Renal pelvis (tissue), 4 donors: ENCODE data around the gene CPN2. TPM values are rescaled to one million over a fixed set of nuclear protein-coding genes. Genes with fewer than 3 reads are reported as not detected.

Experiments used
- DNase-seq: peaks from one replicate; pipeline ENCODE4 v3.0.0-alpha.2; 2013
- polyA plus RNA-seq, 3 donors: library from polyadenylated mRNA; unstranded; fragments of 120-200 nt; gene quantifications; one replicate each; pipeline ENCODE4 v1.2.1, GENCODE V29; 2013; ENCODE audit not compliant: insufficient read length in 3 of 3

Gene CPN2
- polyA plus RNA-seq, 3 donors, result 0.41 to 0.74 (median 0.62) TPM

DNA sequence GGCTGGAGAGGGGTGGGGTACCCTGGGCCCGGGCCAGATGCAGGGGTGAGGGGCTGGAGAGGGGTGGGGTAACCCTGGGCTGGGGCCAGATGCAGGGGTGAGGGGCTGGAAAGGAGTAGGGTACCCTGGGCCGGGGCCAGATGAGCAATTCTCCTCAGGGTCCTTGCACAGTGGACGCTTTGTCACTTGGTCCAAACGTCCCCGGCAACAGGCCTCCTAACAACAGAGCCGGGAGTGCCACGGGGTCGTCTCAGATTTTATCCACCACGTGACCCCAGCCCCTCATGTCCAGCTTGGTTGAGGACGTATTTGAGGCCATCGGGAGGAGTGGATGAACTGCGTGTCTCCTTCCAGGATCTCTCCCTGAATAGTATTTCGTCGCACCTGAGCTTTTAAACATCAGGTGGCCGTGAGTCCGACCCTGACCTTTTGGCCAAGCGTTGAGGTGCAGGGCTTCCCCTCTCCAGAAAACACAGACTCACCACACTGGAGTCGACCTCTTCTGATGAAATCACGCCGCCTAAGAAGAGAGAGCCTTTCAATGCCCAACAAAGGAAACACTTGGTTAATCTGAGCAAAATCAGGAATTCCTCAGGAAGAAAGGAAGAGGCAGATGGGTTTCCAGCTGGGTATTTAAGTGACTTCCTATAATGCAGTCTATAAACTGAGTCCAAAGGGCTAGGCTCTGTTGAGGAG lies 31.2 kb upstream of the CPN2 start:
- DNase-seq, result no peak

DNA sequence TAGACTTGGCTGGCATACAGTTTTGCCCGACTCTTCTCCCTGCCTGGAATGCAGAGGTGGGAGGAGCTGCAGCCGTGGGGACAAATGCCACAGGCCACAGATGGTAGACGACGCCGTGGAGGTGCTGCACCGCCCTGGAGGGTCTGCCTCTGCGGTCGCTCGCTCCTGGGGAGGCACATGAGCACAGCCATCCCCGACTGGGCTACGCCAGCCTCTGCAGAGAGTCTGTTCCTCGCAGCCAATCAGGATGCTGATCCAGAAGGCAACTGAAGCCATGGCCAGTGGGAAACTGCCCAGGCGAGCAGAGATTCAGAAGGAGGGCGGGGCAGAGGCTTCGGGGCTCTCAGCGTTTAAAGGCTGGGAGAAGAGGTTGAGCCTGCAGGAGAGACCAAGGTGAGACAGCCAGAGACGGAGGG lies 30.3 kb upstream of the CPN2 start:
- no peak for DNase-seq

DNA sequence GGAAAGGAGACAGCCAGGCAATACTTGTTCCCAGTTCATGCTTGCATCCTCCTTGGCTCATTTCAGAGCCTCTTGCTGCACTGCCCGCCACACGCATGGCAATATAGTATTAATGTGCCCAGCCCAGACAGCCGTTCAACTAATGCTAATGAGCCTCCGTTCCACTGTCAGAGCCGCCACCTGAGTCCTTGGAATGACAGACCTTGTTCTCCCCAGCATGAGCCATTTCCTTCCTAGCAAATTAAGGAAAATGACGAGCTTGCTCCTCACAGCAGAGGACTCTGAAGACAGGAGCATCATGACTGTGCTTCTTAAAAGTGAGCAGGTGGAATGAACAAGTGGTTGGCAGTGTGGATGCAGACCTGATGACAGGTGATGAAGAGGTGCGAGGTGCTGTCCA lies 29.2 kb upstream of the CPN2 start:
- DNase-seq, result no peak

DNA sequence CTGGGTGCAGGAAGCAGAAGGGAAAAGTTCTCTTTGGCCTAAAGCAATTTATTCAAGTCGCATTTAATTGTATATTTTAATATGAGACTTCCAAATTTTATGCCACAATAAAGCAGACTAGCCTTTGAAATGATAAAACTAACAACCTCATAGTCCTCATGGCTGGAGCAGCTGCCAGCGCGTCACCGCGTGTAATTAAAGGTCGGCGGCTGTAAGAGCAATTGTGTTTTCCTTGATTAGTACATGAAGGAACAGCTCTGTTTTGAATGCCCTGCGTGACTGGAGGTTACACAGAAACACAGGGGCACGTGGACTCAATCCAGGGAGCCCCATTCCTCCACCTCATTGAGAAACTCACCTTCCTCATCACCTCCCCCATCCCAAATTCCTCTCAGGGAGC lies 28.5 kb upstream of the CPN2 start:
- DNase-seq, result no peak

DNA sequence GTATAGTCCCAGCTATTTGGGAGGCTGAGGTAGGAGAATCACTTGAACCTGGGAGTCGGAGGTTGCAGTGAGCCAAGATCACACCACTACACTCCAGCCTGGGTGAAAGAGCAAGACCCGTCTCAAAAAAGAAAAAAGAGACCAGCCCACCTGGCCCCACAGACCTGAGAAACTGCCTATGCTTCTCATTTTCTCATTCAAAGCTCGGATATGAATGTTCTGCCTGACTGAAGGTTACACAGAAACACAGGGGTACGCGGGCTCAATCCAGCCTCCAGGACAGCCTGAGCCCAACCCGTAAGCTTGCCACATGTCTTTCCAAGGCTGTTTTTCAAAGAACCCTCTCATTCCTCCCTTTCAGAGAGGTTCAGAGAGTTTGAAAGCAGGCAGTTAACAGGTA lies 28.1 kb upstream of the CPN2 start:
- no peak for DNase-seq

DNA sequence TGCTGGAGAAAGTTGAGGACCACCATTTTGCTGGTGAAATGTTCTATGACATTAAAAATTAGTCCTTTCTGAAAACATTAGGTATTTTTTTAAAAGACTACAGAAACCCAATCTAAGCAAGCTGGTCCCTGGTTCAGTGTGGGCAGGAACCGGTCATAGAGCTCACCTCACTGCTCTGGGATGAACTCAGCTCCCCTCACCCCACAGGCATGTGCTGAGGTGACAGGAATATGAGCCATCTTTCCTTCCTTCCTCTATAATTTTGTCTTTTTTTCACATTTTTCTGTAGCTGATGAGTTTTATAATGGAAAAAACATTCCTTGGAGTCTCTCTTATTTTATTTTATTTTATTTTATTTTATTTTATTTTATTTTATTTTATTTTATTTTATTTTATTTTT lies 26.6 kb upstream of the CPN2 start:
- no peak for DNase-seq

DNA sequence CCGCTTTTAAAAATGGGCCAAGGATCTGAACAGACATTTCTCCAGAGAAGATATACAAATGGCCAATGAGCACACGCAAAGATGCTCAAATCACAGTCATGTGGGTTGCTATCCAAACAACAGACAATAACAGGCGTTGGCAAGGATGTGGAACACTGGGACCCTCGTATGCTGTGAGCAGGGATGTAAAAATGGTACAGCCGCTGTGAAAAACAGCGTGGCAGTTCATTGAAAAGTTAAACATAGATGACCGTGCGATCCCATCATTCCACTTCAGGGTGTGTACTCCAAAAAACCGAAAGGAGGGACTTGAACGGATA lies 25.1 kb upstream of the CPN2 start:
- DNase-seq, result no peak

DNA sequence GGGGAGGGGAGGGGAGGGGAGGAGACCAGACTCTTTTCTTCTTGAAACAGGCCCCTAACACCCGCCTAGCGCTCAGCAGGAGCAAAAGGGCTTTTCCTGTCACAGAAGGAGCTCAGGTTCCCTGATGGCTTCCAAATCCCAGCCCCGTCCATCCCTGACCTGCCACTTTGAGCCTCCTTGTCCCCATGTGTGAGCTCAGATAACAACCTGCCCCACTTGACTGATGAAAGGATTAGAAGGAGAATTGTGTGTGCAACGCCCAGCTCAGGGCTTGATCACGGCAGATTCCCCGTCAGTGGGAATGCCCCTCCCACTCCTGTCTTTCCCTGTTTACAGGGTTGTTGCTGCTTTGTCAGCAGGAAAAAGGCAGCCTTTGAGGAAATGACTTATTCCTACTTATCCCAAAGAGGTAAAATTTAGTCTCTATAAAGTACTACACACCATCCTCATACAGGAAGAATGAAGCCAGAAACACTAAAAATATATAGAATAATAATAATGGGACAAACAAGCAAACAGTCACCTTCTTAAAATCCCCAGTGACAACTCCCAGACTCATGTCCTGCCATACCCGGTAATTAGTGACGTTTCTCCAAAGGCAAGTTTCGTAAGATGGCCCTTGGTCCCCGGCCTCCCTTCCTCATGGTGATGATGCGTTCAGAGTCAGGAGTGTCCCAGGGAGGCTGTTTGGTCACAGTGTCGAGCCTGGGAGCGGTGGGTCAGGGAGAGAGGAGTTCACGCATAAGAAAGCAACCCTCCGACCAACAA lies 24.5 kb upstream of the CPN2 start:
- DNase-seq, result no peak

DNA sequence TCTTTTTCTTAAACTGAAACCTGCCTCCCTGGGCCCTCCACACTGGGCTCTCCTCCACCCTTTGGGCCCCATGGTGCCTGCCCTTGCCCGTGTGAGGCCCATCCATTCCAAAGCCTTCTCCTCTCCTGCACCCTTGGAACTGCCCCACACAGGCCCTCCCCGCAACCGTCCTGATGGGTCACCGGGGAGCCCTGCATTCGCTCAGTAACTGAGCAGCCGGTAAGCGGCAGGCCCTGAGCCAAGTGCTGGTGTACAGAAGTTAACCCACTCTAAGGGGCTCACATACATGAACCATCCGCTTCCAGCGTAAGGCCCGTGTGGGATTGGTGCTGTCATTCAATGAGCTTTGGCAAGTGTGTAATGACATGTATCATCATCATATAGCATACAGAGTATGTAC lies 23.8 kb upstream of the CPN2 start:
- no peak for DNase-seq

DNA sequence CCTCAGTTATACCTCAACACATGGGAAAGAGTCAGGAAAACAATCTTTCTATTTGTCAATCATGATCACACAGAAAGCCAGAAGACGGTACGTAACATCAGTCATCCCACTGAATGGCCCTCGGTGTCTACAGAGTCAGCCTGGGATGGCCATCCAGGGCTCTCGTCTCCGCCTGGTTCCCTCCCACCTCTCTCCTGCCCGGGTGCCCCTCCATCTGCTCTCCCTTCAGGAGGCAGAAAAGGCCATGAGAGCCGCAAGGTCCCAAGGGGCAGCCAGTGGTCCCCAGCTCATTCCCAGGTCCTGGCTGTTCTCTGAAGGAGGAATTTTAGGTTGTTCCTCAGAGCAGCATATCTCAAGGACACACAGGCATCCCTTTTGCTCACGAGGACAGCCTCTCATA lies 22.8 kb upstream of the CPN2 start:
- DNase-seq, result no peak

DNA sequence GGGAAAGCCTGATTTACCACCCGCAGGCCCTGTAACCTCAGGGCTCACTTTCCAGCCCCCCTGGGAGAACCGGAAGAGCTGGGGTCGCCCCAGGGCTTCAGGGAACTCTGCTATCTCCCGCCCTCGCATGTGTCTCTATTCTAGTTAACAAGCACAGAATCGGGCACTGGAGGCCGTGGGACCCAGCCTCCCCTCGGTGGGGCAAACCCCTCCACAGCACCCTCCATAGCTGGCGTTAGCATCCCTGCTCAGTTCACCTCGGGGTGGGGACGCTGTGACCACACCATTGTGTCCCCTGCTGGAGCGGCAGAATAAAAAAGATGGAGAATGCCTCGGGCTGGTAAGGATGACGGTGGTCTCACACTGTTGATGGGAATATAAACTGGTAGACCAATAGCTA lies 21.9 kb upstream of the CPN2 start:
- no peak for DNase-seq

DNA sequence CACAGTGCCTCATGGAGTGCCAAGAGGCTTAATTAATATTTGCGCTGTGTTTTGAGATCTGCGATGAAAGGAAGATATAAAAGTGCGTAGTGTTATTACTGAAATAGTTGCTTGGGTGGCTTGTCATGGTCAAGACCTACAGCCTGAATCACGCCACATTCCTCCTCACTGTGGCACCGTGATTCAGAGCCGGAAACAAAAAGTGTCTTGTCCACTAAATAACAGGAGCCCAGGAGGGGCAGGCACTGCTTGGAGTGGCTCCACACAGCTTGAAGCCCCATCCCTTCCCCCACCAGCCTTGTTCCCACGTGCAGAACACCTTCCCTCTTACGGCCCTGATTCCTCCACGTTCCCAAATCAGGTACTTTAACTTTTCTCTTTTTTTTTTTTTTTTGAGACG lies 19.6 kb upstream of the CPN2 start:
- DNase-seq, result no peak

DNA sequence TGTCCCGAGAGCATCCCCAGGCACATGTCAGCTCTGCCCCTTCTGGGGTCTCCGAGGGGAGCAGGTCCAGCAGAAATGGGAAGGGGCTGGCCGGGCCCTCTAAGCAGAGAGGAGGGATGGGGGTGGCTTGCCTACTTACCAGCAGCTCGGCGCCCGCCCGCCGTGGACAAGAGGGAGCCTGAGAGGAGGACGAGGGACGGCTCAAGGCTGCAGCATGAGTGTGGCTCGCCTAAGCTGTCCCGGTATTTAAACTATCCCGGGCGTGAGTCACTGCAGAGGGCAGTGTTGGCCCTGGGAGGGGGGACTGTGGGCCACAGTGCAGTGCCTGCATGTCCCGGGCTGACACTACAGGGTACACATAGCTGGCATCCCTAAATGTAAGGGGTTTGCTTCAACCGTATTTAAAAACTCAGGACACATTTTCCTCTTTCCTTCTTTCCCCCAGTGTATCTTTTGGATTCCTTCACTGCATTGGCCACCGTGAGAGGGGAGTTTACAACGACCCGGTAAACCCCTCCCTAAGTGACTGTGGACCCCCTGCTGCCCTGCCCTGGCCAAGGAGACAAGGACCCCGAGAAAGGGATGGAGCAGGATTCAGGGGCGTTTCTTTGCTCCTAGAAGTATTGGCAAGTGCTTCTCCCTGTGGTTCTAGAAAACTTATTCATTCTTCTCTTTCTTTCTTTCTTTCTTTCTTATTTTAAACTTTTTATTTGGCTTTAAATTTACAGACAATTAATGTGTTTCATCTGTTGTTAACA lies 18.6 kb upstream of the CPN2 start, which contains the start of gene LRRC15:
TSS of gene LRRC15 (minus strand) at position 222 of the 758 bp plus-strand sequence. CDS start 8,700 bp downstream, outside the sequence.
- no peak for DNase-seq

DNA sequence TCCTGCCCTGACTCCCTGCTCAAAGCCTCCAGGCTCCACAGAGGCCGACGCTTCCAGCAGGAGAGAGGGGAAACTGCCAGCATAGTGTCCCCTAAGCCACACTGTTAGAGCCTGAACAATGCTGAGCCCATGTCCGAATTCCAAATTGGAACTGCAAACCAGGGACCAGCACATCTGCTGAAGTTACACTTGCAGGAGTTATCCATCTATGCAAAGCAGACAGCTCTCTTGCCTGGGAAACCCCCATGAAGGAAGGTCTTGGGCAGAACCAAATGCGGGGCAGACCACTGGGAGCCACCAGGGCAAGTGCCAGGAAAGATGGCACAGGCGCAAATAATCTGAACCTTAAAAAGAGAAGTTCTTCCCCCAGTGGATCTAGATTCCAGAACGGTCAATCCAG lies 17.8 kb upstream of the CPN2 start:
- DNase-seq, result no peak

DNA sequence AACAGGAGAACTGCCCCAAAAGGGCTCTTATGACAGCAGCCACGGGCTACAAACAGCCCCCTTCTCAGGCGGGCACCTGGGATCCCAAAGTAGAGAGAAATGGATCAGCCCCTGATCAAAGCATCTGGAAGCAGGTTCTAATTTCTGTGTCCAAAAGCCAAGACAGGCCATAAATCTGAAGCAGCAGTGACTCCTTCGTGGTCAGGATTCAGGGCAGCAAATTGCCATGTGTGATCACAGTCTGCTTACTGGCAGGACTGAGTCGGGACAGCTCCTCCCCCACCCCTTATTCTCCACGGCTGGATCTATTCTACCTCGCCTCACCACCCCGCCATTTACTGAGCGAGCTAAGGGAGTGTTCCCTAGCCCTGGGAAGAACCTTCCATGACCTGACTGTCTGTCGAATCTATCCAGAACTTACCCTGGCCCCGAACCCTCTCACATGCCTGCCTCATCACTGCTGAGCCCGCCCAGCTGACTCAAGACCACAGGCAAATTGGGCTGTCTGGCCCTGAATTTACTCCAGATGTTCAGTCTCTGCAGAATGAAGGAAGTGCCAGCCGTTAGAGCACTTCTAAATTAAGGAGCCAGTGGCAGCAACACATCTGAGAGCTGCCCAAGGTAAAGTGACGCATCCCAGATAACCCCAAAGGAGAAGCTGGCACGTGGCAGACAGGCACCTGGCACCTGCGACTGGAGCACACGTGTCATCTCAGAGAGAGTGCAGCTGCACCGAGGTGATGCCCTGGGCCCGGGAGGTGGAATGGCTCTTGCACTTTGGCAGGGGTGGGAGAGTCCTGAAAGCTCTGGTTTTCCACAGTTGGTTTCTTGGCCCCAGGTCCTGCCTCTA lies 17.1 kb upstream of the CPN2 start:
- DNase-seq, result no peak

DNA sequence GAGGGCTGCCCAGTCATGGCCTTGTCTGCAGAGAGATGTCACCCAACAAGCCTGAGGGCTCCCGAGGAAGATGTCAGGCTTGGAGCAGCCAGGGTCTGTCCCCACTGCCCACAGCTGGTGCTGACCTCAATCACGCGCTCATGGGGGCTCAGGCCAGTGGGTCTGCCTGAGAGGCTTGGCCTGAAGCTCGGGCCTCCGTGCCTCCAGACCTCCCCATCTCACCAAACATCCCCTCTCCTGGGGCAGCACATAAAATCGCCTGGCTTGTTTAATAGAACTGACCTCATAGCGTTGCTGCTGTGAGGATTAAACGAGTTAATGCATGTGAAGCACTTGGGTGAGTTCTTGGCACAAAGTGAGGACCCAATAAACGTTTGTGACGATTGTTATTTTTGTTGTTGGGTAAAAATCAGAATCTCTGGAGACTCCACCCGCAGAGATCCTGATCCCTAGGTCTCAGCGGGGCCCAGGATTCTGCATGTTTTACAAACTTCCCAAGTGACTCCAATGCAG lies 14.9 kb upstream of the CPN2 start:
- no peak for DNase-seq

DNA sequence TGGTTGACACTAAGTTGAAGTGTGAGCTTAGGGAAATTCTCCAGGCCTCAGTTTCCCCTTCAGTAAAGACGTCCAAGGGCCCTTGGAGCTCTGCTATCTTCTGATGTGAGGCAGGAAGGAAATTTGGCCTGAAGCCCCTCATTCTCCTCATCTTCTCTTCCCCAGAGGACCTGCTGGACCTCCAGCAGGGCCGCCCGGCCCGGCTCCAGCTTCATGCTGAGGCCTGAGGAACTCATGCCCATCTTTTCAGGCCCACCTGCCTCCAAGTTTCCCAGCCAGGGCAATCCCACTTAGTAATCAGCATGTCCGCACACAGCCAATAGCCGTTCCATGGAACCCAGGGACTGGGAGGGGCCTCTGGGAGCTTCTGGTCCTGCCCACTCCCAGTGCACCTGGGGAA lies 14.4 kb upstream of the CPN2 start:
- no peak for DNase-seq

DNA sequence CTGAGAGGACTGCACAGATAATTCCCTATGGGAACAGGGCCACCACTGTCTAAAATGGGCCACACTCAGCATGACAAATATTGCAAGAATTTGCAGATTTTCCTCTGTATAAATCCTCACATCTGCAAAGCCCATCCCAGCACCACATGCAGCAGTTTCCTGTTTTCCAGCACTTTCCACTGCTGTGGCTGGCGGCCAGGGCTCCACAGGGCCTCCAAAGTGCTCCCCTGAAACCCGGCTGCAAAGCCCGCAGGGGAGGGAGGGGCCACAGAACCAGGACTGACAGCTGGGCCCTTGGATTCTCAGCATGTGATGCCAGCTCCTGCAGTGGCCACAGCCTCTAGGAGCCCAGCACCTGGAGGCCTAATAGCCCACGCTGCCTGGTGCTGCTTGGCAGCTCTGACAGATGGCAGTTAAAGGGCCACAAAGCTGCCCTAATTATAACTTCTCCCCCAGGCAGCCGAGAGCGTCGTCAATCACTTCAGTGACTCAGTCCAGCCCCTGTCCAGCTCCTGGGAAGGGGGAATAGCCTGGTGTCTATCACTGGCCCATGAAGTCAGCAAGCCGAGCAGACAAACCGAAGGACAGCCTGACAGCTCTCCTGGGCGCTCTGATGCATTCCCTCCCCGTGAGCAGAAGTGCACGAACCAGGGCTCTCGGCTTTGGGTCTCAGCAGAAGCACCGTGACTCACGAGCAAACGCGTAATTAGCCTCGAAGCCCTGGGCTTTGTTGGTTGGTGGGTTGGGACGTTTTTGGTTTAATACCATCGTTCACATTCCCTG lies 13.7 kb upstream of the CPN2 start:
- DNase-seq, result no peak

DNA sequence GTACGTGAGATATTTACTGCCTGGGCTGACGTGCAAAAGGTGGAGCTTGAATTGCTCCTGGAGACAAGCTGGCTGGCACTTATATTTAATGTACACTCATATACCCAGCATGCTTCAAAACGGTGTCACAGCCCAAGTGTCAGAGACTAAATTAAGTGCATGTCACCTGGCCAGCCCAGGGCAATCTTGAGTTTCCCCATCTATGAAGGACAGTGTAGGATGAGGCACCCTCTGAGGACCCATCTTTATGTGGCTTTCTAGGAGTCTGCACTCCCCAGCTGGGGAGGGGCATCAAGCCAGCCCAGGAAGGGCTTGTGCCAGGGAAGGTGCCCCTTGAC lies 13.2 kb upstream of the CPN2 start:
- DNase-seq, result no peak

DNA sequence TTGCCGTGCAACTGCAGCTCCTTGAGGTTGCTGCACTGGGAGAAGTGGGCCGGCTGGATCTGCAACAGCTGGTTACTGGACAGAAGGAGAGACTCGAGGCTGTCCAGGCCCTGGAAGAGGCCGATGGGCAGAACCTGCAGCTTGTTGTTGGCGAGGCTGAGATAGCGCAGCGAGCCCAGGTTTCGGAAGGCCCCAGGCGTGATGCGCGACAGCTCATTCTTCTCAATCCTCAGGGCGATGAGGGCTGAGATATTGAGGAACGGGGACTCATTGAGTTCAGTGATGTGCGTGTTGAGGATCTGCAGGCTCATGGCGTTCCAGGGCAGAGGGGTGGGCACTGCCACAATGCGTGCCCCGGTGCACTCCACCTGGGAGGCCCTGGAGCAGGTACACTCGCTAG lies 9.4 kb upstream of the CPN2 start:
- DNase-seq, result no peak

DNA sequence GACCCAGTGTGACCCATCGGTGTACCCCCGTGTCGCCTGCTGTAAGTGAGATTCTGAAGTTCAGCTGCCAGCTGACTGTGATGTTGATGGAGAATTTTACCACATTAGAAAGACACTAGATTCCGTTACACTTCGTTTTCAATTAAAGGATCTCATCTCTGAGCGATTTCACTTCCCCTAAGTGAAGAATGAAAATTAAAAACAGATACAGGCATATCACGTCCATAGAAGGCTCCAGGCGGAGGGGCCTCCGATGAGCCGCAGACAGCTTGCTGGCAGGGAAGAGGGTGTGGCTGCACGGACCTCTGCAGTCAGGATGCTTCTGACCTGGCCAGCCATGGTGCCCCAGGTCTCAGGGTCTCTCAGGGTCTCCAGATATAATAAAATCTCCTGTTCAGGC lies 6.6 kb upstream of the CPN2 start:
- DNase-seq, result no peak
